ENCODE measurements around the gene LONRF2.

- no peak for TF ChIP-seq POLR2A (IDR thresholded peaks at IDR 0.05)
- no peak for TF ChIP-seq POLR2AphosphoS5 (IDR thresholded peaks at IDR 0.05)
- no peak for TF ChIP-seq CTCF (IDR thresholded peaks at IDR 0.05)
These were observed 57.6 kb downstream of the LONRF2 start for GRCh38 chr2:100264651-100265050.

All from transverse colon (tissue), 4 donors.